Peyer's patch (tissue), 4 donors: ENCODE results near the gene VTI1B.

Experiments used
- POLR2A ChIP-seq, 2 donors: fragments of 450-650 bp; IDR thresholded peaks; one replicate each; pipeline ENCODE4 v1.5.1; 2017; ENCODE audit warnings: antibody characterized with exemption in 2 of 2, mild to moderate bottlenecking in 2 of 2, moderate library complexity in 2 of 2
- TF ChIP-seq, protein P1 (sequence below), 6 experiments: fragments of 450-650 bp in 4 of 6; fragments of 200-600 bp in 2 of 6; sonication (generic) in 1 of 6; IDR thresholded peaks; one replicate each; pipeline ENCODE4 v1.5.1; 2017 to 2019; ENCODE audit warnings: antibody characterized with exemption in 6 of 6, mild to moderate bottlenecking in 3 of 6, moderate library complexity in 1 of 6

- no peak for TF ChIP-seq POLR2A (IDR thresholded peaks at IDR 0.05)
- TF ChIP-seq, protein P1, sequence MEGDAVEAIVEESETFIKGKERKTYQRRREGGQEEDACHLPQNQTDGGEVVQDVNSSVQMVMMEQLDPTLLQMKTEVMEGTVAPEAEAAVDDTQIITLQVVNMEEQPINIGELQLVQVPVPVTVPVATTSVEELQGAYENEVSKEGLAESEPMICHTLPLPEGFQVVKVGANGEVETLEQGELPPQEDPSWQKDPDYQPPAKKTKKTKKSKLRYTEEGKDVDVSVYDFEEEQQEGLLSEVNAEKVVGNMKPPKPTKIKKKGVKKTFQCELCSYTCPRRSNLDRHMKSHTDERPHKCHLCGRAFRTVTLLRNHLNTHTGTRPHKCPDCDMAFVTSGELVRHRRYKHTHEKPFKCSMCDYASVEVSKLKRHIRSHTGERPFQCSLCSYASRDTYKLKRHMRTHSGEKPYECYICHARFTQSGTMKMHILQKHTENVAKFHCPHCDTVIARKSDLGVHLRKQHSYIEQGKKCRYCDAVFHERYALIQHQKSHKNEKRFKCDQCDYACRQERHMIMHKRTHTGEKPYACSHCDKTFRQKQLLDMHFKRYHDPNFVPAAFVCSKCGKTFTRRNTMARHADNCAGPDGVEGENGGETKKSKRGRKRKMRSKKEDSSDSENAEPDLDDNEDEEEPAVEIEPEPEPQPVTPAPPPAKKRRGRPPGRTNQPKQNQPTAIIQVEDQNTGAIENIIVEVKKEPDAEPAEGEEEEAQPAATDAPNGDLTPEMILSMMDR (IDR thresholded peaks at IDR 0.05) = no peak
These were observed 6.5 kb upstream of the VTI1B start for GRCh38 chr14:67680941-67681340.
